Stimulated activated CD8-positive, alpha-beta memory T cell treated with anti-CD3 and anti-CD28 coated beads, Interleukin-7, amount 100 ng/mL, for 48 hours (primary cell): ENCODE results near the gene GAL3ST3.
A peak's percentile ranks its signal among the peaks of the same experiment; 100 is the strongest.

Source experiments
- DNase-seq, 2 donors: peaks; one replicate each; pipeline ENCODE4 v3.0.0-alpha.2; 2020; ENCODE audit warnings: low read depth in 1 of 2; ENCODE audit errors: extremely low read depth in 1 of 2

The GAL3ST3 gene

DNA sequence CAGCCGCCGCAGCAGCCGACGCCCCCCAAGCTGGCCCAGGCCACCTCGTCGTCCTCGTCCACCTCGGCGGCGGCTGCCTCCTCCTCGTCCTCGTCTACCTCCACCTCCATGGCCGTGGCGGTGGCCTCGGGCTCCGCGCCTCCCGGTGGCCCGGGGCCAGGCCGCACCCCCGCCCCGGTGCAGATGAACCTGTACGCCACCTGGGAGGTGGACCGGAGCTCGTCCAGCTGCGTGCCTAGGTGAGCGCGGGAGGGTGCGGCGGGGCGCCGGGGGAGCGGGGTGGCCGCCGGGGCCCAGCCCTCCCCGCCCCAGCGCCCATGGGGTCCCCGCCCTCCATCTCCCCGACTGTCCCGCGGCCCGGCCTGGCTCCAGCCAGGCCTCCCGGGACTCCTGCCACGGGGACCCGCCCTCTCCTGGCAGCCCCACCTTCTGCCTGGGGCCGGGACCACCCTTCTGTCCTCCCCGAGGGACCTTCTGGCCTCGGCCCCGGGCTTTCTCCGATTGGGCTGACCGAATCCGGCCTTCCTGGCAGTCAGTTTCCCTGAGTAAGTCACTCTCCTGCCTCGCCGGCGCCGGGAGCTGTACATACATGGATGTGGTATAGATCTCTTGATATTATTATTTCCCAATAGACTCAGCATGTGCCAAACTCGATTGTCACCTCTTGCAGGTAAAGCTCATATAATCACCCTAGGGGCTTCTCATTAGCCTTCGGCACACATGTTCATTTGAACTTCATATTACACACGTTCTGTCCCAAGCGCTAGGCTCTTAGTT lies 21.8 kb upstream of the GAL3ST3 start:
- DNase-seq: no peak

DNA sequence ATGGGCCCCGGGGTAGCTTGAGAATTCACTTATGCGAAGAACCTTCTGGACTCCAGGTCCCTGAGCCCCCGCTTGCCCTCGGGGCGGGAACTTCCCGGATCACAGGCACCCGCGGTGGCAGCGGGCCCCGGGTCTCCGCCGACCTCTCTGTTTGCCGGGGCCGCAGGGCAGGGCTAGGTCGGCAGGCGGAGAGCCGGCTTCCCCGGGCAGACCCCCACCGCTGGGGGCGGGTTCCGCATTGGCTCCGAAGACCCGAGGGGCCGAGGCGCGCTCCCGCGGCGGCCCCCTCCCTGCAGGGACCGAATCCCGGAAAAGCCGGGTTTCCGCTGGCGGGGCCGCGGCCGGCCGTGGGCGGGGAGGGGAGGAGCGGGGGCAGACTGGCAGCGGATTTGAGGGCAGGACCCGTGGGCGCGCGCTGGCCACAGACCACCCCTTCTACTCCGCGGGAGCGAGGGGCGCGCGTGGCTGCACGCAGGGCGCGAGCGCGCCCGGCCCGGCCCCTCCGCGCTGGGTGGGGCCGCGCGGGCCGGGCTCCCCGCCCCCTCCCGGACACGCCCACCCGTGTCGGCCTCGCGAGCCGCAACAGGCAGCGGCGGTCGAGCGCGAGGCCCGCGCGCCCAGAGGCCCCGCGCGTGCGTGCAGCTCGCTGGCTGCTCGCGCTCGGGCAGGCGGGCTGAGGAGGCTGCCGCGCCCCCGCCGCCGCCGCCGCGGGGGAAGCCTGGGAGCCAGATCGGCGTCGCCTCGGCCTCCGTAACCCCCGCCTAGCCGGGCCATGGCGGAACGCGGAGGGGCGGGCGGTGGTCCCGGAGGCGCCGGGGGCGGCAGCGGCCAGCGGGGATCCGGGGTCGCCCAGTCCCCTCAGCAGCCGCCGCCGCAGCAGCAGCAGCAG lies 21.0 kb upstream of the GAL3ST3 start, which contains the start of gene PACS1:
TSS of gene PACS1 (plus strand) at position 558 of the 889 bp plus-strand sequence. CDS start at position 773, 215 bp downstream.
- DNase-seq: peak; percentile 71 to 73

DNA sequence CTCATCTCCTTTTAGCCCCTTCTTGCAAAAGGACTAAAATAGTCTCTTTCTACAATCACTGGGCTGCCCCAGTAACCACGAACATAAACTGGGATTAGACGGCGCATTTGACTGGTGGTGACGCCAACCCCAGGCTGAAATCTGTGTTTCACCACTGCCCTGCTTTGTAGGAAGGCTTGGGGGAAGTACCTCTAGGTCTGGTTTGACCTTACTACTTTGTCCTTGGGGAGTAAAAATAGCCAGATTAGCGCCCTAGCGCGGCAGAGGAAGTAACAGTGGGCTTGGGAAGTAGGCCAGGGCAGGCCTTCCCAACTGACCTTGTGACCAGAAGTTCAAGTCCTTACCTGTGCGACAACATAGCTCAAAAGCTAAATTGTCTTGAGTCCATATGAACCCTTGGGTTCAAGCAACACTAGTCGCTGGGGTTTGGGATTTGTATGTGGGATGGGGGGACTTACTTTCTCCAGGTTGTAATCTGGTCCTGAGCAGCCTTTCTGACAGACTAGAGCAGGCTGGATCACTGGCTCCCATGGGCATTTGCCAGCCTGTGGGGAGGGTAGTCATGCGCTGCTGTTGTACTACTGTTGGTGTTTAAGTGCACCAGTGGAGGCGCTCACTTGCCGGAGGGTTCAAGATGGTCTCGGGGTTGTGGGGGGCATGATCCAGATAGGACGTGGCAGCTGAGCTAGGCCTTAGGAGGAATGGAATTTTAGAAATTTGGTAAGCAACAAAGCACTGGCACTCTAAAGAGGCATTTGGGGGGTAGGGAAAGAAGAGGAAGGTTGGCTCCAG lies 20.2 kb upstream of the GAL3ST3 start:
- peak in 1 of 2 donors; percentile 20 for DNase-seq

DNA sequence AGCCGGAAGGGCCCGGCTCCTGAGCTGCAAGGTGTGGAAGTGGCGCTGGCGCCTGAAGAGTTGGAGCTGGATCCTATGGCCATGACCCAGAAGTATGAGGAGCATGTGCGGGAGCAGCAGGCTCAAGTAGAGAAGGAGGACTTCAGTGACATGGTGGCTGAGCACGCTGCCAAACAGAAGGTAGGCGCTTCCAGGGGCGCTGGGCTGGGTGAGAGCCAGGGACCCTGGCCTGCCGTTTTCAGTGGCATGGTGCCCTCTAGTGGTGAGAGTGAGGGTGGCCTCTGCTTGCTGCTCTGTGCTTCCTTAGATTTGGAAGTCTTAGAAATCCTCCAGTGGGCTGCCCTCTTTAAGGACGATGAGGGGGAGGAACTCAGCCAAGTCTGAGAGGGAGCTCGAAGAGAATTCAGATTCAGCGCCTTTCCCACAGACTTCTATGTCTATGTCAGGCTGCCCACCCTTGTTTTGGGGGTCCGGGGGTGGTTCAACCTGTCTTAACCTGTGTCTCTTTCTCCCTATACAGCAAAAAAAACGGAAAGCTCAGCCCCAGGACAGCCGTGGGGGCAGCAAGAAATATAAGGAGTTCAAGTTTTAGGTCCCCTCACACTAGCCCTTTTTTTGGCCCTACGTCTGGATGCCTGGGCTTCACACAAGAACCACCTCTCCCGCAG lies 19.3 kb upstream of the GAL3ST3 start:
- DNase-seq: peak in 1 of 2 donors; percentile 62

DNA sequence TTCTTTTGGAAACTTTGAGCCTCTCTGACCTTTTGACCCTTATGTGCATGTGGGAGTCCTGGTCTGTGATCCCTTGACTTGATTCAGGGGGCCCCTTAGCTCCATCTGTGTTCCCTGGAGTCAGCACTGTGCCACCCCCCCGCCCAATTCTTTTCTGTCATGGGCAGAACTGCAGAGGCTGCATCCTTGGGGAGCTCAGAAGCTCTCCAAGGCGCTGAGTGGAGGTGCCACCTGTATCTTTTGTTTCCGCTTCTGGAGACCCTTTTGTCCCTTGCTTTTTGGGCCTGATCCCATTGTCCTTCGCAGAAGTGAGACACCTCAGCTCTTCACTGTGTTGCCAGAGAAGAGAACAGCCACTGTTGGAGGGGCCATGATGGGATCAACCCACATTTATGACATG lies 18.7 kb upstream of the GAL3ST3 start:
- DNase-seq: no peak

DNA sequence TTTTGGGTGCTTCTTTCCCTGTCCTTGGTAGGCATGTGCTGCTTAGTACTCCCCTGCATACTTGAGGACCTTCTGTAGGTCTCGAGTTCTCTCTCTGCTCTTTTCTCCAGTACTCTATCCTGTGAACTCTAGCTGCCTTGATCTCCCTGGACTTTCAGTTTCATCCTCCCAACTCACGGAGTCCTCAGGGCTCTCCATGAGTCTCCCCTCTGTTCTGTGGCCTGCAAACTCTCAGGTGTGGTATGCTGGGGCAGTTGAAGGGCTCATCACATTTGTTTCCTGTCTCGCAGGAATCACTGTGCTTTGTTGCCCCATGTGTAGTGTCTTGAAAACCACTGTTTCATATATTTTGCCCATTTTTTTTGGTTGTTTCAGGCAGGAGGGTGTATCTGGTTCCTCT lies 17.8 kb upstream of the GAL3ST3 start:
- no peak for DNase-seq

DNA sequence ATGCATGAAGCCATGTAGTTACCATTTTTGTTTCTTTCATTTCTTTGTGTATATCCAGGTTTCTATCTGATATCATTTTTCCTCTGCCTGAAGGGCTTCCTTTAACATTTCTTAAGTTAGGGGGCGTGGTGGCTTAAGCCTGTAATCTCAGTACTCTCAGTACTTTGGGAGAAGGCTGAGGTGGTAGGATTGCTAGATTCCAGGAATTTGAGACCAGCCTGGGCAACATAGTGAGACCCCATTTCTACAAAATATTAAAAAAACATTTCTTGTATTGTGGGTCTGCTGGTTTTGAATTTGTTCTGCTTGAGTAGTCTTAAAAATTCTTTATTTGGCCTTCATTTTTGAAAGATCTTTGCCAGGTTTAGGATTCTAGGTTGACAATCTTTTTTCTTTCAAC lies 15.6 kb upstream of the GAL3ST3 start:
- no peak for DNase-seq

DNA sequence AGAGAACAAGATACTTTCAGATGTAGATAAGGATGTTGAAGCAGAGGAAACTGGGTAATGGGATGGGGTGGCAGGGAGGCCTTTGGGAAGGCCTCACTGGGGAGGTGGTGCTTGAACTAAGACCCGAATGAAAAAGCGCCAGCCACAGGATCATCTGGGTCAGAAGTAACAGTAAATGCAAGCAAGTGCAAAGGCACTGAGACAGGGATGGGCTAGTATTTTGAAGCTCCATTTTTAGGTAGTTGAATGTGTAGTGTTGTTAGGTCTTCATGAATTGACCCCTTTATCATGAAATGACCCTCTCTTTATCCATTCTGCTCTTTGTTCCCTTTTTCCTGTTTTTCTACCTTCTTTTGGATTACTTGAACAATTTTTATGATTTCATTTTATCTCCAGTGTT lies 14.9 kb upstream of the GAL3ST3 start:
- no peak for DNase-seq

DNA sequence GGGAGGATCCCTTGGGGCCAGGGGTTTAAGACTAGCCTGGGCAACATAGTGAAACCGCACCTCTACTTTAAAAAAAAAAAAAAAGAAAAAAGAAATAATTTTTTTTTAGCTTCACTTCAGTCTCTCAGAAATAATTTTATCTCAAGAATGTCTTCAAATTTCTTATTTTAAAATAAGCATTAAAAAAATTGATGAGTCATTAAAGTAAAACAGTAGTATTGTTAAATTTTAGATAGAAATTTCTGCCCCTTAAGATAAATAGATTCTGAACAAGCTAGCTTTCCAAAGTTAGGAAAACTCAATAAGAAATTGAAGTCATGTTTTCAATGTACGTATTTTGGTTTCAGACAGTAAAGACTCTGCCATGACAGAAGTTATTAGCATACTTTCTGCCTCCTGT lies 13.4 kb upstream of the GAL3ST3 start:
- no peak for DNase-seq

DNA sequence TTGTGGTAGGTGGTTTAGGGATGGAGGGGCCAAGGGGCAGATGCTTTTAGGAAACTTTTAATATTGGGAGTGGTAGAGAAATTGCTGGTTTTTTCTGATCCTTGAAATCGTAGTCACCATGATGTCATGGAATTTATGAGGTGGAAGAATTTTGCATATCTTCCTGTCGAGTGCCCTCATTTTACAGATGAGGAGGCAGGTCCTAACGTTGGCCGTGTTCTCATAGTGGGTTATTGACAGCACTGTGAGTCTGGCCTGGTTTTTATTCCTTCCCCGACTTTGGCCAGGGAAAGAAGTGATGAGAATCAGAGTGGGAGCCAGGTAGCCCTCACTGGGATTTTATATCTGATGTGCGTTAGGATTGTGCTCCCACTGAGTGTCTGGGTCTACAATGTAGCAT lies 12.3 kb upstream of the GAL3ST3 start:
- DNase-seq: no peak

DNA sequence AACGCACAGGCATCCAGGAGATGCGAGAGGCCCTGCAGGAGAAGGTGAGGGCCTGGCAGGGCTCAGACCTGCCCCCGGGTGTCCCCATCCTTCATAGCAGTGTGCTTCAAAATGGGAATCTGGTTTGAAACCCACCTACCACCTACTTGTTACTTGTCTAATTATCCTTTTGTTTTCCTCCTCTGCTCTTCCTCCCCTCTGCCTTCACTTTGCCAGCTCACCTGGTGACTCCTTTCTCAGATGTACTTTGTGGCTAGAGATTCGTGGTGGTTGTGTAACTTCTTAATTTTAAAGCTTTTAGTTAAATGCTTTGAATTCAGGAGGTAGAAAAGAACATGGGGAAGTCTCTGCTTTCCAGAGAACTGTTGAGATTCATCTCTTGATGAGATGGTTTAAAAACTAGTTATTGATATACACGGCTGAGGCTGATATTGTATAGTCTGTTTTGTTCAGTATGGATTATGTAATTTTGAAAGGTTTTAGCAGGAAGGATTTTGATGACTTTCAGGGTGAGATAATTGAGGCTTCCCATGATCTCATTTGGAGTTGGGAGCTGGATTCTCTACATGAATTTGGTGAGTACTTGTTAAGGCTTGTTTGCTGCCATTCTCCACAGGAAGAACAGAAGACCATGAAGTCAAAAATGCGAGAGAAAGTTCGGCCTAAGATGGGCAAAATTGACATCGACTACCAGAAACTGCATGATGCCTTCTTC lies 11.2 kb upstream of the GAL3ST3 start:
- no peak for DNase-seq

DNA sequence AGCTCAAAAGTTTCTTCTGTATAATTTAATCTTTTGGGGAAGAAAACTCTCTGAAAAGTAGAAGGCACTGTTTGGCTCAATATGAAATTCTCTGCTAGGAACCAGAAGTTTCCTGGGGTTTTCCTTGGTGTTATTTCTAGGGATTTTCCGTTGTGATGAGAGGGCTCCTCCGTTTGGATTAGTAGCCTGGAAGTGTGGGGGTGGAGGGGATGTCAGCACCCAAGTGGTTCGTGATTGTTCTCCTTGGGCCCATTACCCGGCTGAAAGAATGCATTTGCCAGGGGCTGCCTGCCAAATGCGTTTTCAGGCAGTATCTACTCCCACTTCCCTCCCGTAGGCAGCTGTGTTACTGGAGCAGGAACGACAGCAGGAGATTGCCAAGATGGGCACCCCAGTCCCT lies 7.5 kb upstream of the GAL3ST3 start:
- no peak for DNase-seq

DNA sequence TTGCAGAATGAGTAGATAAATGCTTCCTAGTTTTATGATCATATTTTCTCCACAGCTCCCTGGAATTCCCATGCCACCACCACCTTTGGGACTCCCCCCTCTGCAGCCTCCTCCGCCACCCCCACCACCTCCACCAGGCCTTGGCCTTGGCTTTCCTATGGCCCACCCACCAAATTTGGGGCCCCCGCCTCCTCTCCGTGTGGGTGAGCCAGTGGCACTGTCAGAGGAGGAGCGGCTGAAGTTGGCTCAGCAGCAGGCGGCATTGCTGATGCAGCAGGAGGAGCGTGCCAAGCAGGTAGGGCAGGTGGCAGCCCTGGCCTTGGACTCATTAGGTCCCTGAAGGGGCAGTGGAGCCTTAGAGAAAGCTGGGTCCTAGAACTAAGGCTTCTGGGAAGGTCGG lies 6.1 kb upstream of the GAL3ST3 start:
- DNase-seq: no peak

DNA sequence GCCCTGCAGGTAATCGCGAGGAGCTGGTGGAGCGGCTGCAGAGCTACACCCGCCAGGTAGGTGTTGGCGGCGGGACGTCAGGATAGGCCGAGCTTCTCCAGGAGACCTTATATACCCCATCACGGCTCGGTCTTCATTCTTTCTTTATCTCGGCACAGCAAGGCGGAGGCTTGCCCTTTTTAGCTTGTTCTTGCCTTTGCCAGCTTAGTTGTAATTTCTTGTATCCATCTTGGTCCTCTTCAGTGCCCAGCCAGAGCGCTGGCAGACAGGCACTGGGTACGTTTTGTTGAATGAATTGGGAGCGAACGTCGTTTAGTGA lies 3.7 kb upstream of the GAL3ST3 start:
- DNase-seq: no peak

DNA sequence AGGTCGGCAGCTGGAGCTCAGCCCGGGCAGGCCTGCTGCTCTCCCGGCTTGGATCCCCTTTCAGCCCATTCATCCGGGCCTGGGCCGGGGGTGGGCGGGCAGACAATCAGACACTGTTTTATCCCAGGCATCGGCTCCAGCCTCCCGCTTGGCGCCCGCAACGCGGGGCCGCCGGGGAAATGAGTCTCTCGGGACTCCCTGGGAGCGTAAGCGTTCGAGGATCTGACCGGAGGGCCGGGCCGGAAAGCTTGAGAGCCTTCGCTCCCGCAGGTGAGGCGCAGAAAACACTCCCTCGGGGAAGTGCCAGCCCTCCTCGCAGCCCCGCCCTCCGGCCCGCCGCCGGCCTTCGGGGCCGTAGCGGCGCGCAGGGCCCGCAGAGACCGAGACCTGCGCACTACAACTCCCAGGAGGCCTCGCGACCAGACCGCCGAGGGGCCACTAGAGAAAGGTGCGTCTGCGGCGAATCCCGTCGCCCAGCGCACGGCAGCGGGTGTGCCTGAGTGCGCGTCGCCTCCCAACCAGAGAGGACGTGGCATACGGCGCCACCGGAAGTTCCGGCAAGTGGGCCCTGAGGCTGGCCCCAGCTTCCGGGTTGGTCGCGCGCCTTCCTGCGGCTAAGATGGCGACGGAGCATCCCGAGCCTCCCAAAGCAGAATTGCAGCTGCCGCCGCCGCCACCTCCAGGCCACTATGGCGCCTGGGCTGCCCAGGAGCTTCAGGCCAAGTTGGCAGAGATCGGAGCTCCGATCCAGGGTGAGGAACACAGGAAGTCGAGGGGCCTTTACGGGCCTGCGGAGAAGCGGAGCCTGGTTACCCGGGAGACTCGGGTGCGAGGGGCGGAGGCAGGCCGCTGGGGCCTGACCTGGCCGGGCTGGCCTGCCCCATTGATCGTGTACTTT lies 3.1 kb upstream of the GAL3ST3 start, which contains the start of gene SF3B2:
TSS of gene SF3B2 (plus strand) at position 599 of the 898 bp plus-strand sequence. CDS start at position 620, 21 bp downstream.
- DNase-seq: peak; percentile 93 to 96

DNA sequence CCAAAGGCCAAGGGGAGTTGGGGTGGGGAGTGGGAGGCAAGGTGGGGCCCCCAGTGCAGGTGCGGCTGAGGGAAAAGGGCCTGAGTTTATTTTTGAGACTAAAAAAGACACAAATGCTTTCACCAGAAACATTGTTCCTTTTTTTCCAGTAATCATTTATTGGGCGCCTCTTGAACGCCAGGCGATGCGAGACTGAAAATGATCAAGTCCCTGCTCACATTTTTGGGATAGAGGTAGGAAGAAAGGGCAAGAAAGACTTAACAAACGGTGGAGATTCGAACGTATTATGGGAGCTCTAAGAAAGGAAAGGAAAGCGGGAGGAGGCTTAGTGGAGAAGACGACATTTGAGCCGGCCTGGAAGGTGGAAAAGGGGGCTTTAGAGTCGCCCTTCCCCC lies 2.4 kb upstream of the GAL3ST3 start:
- DNase-seq: no peak

DNA sequence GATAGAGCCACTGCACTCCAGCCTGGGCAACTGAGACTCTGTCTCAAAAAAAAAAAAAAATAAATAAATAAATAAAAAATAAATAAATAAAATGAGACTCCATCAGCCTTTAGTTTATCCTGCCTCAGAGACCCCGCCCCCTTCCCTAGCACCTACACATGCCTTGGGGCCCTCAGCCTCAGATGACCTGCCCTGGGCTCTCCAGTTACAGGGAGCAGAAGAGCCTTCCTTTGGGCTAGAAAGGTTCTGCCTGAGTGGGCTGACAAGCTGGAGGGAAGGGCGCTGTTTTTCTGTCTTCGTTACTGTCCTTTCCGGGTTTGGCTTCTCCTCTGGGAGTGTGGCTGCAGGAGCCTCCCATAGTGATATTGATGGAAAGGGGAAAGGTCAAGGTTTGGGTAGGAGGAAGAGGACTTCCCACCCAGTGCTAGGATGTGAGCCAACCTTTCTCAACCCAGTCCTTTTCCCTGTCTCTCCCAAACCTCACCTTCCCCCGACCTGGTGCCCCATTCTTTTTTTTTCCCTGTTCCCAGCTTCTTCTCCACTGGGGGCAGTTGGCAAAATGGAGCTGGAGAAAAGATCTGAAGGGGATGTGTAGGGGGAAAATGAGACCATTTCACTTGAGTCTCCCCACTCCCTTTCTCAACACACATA lies 1.7 kb upstream of the GAL3ST3 start:
- DNase-seq: no peak

DNA sequence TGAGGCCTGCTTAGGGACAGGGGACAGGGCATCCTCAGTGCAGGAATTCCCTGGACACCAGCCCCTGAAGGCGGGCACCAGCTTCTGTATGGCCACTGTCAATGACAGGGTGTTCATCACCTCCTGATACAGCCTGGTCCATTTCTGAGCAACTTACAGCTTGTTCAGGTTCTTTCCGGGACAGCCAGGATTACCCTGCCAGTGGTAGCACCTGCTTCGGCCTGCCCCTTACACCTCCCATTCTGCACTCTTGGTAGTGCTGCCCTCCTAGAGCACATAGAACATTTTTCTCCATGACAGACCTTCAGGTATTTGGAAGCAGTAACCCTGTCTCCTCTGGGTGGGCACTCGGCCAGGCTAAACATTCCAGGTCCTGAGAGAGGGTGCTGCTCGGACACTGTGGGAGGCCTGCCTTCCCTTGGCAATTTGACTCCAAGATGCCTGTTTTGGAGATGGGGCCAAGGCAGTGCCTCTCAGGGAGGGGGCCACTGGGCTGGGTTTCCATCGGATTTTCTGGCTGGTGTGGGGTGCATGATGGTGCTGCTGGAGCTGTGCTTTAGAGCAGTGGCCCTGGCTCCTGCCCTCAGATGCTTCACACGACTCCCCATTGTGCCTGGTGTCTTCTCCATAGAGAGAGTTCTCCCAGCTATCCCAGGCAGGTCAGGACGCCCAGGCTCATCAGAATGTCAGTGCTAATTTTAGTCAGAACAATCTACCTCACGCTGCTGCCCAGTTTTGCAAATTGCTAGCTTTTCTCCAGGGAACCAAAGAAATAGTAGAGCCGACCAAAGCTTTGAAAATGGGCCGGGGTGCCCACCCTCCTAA lies 1.2 kb downstream of the GAL3ST3 start:
- DNase-seq: no peak
